Suprapubic skin (tissue), 4 donors: ENCODE data around the gene CAPN5. TPM values are rescaled to one million over a fixed set of nuclear protein-coding genes. Genes with fewer than 3 reads are reported as not detected.
A peak's percentile ranks its signal among the peaks of the same experiment; 100 is the strongest.

Experiments used
- DNase-seq, 2 donors: peaks; one replicate each; pipeline ENCODE4 v3.0.0-alpha.2; 2019; ENCODE audit warnings: low spot score in 2 of 2
- H3K27ac ChIP-seq: fragments of 200-600 bp; sonication (generic); one replicate; pipeline ENCODE4 v1.5.1; 2019
- H3K27me3 ChIP-seq: fragments of 200-600 bp; sonication (generic); one replicate; pipeline ENCODE4 v1.5.1; 2019
- H3K36me3 ChIP-seq: fragments of 200-600 bp; sonication (generic); one replicate; pipeline ENCODE4 v1.5.1; 2019
- H3K4me1 ChIP-seq: fragments of 200-600 bp; sonication (generic); one replicate; pipeline ENCODE4 v1.5.1; 2019
- H3K4me3 ChIP-seq: fragments of 200-600 bp; sonication (generic); one replicate; pipeline ENCODE4 v1.5.1; 2019; ENCODE audit warnings: mild to moderate bottlenecking
- H3K9me3 ChIP-seq: fragments of 200-600 bp; sonication (generic); one replicate; pipeline ENCODE4 v1.5.1; 2019
- EP300 ChIP-seq: sonication (generic); formaldehyde crosslinking; IDR thresholded peaks from one replicate; pipeline ENCODE4 v1.6.1; 2017; ENCODE audit warnings: antibody characterized with exemption
- POLR2A ChIP-seq, 2 donors: fragments of 450-650 bp; IDR thresholded peaks; one replicate each; pipeline ENCODE4 v1.6.1; 2017; ENCODE audit warnings: antibody characterized with exemption in 2 of 2, mild to moderate bottlenecking in 2 of 2, moderate library complexity in 2 of 2
- POLR2AphosphoS5 ChIP-seq, 3 donors: sonication (generic); formaldehyde crosslinking; IDR thresholded peaks; one replicate each; pipeline ENCODE4 v1.6.1; 2017; ENCODE audit warnings: antibody characterized with exemption in 3 of 3
- WGBS: methylation state at CpG from one replicate; pipeline ENCODE4 v1.1.5; 2018; 5-methylcytosine and 5-hydroxymethylcytosine counted together
- total RNA-seq, 4 donors: library from RNA; depleted of rRNA; stranded (reverse); fragments of >200 nt; gene quantifications; one replicate each; pipeline ENCODE4 v1.1.0, GENCODE V29; 2016
- TF ChIP-seq, protein P1 (sequence below), 2 donors: fragments of 200-600 bp in 1 of 2; fragments of 450-650 bp in 1 of 2; sonication (generic) in 1 of 2; IDR thresholded peaks; one replicate each; pipeline ENCODE4 v1.5.1; 2016 to 2019; ENCODE audit warnings: antibody characterized with exemption in 2 of 2, mild to moderate bottlenecking in 1 of 2, moderate library complexity in 1 of 2

Gene CAPN5
- total RNA-seq, 4 donors from 2014 or later = 0.87 to 2.0 (median 1.1) TPM

DNA sequence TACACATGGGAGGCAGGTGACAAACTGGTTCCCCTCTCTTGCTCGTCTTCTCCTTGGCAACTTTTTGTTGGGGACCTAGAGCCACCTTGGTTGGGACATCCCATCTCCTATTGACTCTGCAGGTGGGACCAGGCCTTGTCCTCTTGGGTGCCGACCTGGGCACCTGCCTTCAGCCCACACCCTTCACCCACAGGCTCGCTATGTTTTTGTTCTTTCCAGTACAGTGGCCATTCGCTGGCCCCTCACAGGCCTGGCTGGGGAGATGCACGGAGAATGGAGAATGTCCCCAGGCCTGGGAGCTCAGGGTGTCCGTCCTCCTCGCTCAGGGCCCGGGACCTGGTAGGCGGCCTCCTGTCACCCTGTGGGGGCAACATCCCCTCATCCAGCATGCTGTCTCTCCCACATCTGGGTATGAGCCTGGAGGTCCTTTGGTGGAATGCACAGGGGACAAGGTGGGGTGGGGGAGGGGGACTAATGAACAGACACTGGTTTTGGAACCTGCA, 21.0 kb downstream of the CAPN5 start:
- H3K36me3 ChIP-seq = no peaks in the 10 kb centered on the region
- H3K27ac ChIP-seq = no peak overlapping the region
- no peak overlapping the region for H3K4me3 ChIP-seq
- TF ChIP-seq POLR2AphosphoS5 (IDR thresholded peaks at IDR 0.05) (no peak), POLR2A (IDR thresholded peaks at IDR 0.05) (no peak), EP300 (no peak)
- TF ChIP-seq, protein P1, sequence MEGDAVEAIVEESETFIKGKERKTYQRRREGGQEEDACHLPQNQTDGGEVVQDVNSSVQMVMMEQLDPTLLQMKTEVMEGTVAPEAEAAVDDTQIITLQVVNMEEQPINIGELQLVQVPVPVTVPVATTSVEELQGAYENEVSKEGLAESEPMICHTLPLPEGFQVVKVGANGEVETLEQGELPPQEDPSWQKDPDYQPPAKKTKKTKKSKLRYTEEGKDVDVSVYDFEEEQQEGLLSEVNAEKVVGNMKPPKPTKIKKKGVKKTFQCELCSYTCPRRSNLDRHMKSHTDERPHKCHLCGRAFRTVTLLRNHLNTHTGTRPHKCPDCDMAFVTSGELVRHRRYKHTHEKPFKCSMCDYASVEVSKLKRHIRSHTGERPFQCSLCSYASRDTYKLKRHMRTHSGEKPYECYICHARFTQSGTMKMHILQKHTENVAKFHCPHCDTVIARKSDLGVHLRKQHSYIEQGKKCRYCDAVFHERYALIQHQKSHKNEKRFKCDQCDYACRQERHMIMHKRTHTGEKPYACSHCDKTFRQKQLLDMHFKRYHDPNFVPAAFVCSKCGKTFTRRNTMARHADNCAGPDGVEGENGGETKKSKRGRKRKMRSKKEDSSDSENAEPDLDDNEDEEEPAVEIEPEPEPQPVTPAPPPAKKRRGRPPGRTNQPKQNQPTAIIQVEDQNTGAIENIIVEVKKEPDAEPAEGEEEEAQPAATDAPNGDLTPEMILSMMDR (IDR thresholded peaks at IDR 0.05) = no peak
- peak in 1 of 2 donors; percentile 40 for DNase-seq
- 90% methylated on average over 9 of the region's 9 CpGs for WGBS
- H3K9me3 ChIP-seq = no peaks in the 10 kb centered on the region
- peaks cover 30% of the 10 kb centered on the region for H3K4me1 ChIP-seq
- H3K27me3 ChIP-seq = no peaks in the 10 kb centered on the region

DNA sequence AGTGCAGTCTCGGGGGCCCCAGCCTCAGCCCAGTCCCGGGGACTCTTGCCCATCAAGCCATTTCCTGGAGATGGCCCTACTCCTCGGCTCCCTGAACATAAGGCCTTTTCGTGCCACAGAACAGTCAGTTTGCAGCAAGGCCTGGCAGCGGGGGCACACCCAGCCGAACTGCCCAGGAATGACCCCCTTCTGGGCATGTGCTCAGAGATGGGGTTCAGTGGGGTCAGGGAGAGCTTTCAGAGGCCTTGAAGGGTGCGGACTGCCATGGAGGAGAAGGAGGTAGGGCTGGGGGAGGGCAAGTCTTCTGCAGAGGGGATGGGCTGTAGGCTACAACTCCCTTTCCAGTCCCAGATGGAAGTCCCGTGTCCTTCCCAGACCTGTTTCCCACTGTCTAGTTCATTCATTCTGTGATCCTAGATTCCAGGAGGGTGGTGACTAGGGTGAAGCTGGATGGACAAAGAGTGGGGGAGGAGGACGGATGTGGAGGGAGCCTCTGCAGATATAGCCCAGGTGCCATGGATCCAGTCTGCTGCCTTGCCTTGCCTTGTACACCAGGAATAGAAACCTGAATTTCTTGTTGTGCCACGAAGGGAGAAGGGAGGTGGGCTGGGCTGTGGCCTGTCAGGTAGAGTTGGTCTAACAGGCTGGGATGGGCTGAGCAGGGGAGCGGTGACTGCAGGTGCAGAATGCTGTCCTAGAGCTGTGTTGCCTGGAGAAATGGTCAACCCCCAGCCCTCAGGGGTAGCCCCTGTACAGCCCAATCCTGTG, 21.6 kb downstream of the CAPN5 start:
- no peak overlapping the region for H3K4me3 ChIP-seq
- WGBS = 72% methylated on average over 8 of the region's 11 CpGs
- no peaks in the 10 kb centered on the region for H3K27me3 ChIP-seq
- H3K27ac ChIP-seq = no peak overlapping the region
- no peaks in the 10 kb centered on the region for H3K9me3 ChIP-seq
- peaks cover 25% of the 10 kb centered on the region for H3K4me1 ChIP-seq
- TF ChIP-seq POLR2A (IDR thresholded peaks at IDR 0.05) = no peak
- TF ChIP-seq, protein P1 (IDR thresholded peaks at IDR 0.05) = no peak
- no peak for TF ChIP-seq POLR2AphosphoS5 (IDR thresholded peaks at IDR 0.05)
- TF ChIP-seq EP300 = no peak
- peak in 1 of 2 donors; percentile 50 for DNase-seq
- H3K36me3 ChIP-seq = no peaks in the 10 kb centered on the region

DNA sequence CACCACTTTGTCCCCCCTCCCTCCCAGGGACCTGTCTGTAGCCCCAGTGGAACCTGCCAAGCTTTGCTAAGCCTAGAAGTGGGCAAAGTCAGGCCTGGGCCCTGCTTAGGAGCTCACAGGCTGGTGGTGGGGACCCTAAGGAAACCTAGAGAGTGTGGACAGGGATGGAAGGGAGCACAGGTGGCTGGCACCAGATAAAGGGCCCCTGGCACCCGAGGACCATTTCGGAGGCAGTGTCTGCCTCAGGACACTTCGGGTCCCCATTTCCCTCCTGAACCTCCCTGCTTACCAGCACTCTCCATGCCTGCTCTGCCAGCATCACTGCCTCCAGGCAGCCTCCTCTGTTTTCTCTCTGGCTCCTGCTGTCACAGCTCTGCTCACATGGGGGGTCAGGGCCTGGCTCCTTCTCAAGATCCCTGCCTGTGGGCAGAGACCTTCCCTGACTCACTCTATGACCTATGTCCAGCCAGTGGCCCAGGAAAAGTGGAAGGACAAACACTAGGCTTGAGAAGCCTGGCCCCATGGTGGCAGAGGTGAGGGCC, 22.3 kb downstream of the CAPN5 start:
- TF ChIP-seq, protein P1 (IDR thresholded peaks at IDR 0.05) = no peak
- no peak for TF ChIP-seq POLR2A (IDR thresholded peaks at IDR 0.05)
- TF ChIP-seq POLR2AphosphoS5 (IDR thresholded peaks at IDR 0.05) = no peak
- no peak for TF ChIP-seq EP300
- Histone ChIP-seq H3K9me3 (no peaks in the 10 kb centered on the region), H3K4me1 (peaks cover 25% of the 10 kb centered on the region), H3K36me3 (no peaks in the 10 kb centered on the region), H3K27me3 (no peaks in the 10 kb centered on the region), H3K4me3 (no peak overlapping the region), H3K27ac (no peak overlapping the region)
- WGBS = 80% methylated on average over 3 of the region's 3 CpGs
- peak in 1 of 2 donors; percentile 49 for DNase-seq

DNA sequence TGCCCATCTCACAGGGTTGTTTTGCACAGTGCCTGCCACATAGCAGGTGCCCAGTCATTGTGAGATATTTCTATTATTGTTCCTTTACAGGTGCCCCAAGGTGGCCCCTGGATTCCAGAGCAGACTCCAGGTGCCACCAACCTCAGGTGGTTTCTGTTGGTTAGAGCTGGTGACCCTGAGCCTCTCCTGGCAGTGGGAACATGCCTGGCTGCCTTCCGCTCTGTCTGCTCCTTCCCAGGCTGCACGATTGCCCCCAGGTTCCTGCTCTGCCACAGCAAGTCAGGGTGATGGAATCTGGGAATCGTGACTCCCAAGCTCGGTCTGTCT, 23.2 kb downstream of the CAPN5 start:
- Histone ChIP-seq H3K4me1 (peaks cover 25% of the 10 kb centered on the region), H3K9me3 (no peaks in the 10 kb centered on the region), H3K4me3 (no peak overlapping the region), H3K27me3 (no peaks in the 10 kb centered on the region), H3K36me3 (no peaks in the 10 kb centered on the region), H3K27ac (no peak overlapping the region)
- no peak for TF ChIP-seq EP300
- TF ChIP-seq POLR2AphosphoS5 (IDR thresholded peaks at IDR 0.05) = no peak
- TF ChIP-seq, protein P1 (IDR thresholded peaks at IDR 0.05) = no peak
- peak in 1 of 2 donors; percentile 44 for DNase-seq
- no CpG with 5 or more reads among the region's 4 CpGs for WGBS

DNA sequence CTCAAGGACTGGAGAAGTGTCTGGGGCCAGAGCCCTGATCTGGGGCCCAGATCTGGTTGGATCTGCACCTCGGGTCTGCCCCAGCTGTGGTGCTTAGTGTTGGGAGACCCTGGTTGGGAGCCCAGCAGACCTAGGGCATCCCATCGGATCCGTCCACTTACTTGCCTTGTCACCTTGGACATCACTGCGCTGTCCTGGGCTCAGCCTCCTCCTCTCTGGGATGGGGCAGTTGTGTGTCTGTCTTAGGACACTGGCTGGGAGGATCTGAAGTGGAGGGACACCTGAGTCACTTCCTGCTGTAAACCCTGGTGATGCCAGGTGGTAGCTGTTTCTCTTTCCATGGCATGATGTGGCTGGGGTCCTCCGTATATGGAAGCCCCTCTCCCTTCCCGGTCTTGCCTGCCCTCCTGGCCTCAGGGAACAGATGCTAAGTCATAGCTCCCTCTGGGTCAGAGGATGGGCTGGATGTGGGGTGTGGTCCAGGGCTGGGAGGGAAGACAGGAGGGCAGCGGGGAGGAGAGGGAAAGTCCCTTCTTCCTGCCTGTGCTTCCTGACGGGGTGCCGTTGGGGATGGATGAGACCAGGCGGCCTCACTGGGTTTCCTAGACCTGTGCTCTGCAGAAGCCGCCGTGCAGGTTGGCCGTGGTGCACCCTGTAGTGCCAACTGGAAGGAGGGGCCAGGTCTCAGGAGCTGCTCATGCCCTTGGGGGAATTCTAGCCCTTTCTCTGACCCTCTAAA, 23.8 kb downstream of the CAPN5 start:
- WGBS = 51% methylated on average over 10 of the region's 13 CpGs
- Histone ChIP-seq H3K27me3 (no peaks in the 10 kb centered on the region), H3K4me1 (peaks cover 25% of the 10 kb centered on the region), H3K36me3 (no peaks in the 10 kb centered on the region), H3K9me3 (no peaks in the 10 kb centered on the region), H3K4me3 (no peak overlapping the region), H3K27ac (no peak overlapping the region)
- TF ChIP-seq, protein P1 (IDR thresholded peaks at IDR 0.05) = no peak
- TF ChIP-seq POLR2A (IDR thresholded peaks at IDR 0.05) (no peak), EP300 (no peak)
- peak in 1 of 2 donors; percentile 57 for DNase-seq
